Hematopoietic multipotent progenitor cell (in vitro differentiated cells): ENCODE results near the gene SLC35C1. TPM values are rescaled to one million over a fixed set of nuclear protein-coding genes. Genes with fewer than 3 reads are reported as not detected.
"Not testable (repeated sequence)": the region's sequence is repeated elsewhere in the genome, so short reads cannot be mapped to it uniquely, and the experiment has no call there.

ENCODE experiments used
- DNase-seq, 3 donors: peaks; one replicate each; pipeline ENCODE4 v3.0.0-alpha.2; 2011 to 2015; ENCODE audit warnings: low read depth in 2 of 3, low spot score in 2 of 3
- total RNA-seq: library from RNA; depleted of rRNA; stranded (reverse); fragments of >200 nt; gene quantifications from one replicate; pipeline ENCODE4 v1.2.3, GENCODE V29; 2012

Gene SLC35C1
- total RNA-seq, 1 donor: 10.5 TPM

GRCh38 chr11:45809456-45810395, 4.8 kb downstream of the SLC35C1 start:
- no peak for DNase-seq

GRCh38 chr11:45810431-45811108, 5.6 kb downstream of the SLC35C1 start:
- no peak for DNase-seq

GRCh38 chr11:45811109-45811435, 6.1 kb downstream of the SLC35C1 start:
- no peak for DNase-seq

GRCh38 chr11:45811571-45812290, 6.8 kb downstream of the SLC35C1 start:
- no peak for DNase-seq

- DNase-seq: no peak
These were observed 7.9 kb downstream of the SLC35C1 start for GRCh38 chr11:45812581-45813548.

- DNase-seq: no peak
These were observed 10.8 kb downstream of the SLC35C1 start for GRCh38 chr11:45815747-45816146.

- no peak for DNase-seq
These were observed 11.7 kb downstream of the SLC35C1 start for GRCh38 chr11:45816614-45817013.

GRCh38 chr11:45817191-45817590, 12.2 kb downstream of the SLC35C1 start:
- DNase-seq: no peak

- DNase-seq: no peak
These were observed 14.1 kb downstream of the SLC35C1 start for GRCh38 chr11:45818961-45819605.

- DNase-seq: no peak
These were observed 15.4 kb downstream of the SLC35C1 start for GRCh38 chr11:45820211-45820857.

- DNase-seq: not testable (repeated sequence)
These were observed 21.5 kb downstream of the SLC35C1 start for GRCh38 chr11:45826492-45826891.

- DNase-seq: no peak
These were observed 22.2 kb downstream of the SLC35C1 start for GRCh38 chr11:45827123-45827522.

- DNase-seq: no peak
These were observed 24.0 kb downstream of the SLC35C1 start for GRCh38 chr11:45828996-45829395.

GRCh38 chr11:45830596-45830995, 25.6 kb downstream of the SLC35C1 start:
- DNase-seq: no peak

- no peak for DNase-seq
These were observed 28.0 kb downstream of the SLC35C1 start for GRCh38 chr11:45832811-45833441.

- no peak for DNase-seq
These were observed 28.8 kb downstream of the SLC35C1 start for GRCh38 chr11:45833761-45834160.

GRCh38 chr11:45834298-45834756, 29.4 kb downstream of the SLC35C1 start:
- DNase-seq: no peak

- DNase-seq: no peak
These were observed 34.3 kb downstream of the SLC35C1 start for GRCh38 chr11:45839204-45839603.

GRCh38 chr11:45840251-45840650, 35.3 kb downstream of the SLC35C1 start:
- not testable (repeated sequence) for DNase-seq
